Erythroblast (primary cell): ENCODE data around the gene VCY1B.
"Not testable (repeated sequence)": the region's sequence is repeated elsewhere in the genome, so short reads cannot be mapped to it uniquely, and the experiment has no call there.

Experiments
- GATA1 ChIP-seq: IDR thresholded peaks from 2 replicates; pipeline ENCODE4 v1.6.1; 2011; ENCODE audit warnings: low read depth, mild to moderate bottlenecking, control low read depth, low read length, moderate library complexity
- POLR2A ChIP-seq: IDR thresholded peaks from 2 replicates; pipeline ENCODE4 v1.6.1; 2011; ENCODE audit warnings: mild to moderate bottlenecking, low read length

DNA sequence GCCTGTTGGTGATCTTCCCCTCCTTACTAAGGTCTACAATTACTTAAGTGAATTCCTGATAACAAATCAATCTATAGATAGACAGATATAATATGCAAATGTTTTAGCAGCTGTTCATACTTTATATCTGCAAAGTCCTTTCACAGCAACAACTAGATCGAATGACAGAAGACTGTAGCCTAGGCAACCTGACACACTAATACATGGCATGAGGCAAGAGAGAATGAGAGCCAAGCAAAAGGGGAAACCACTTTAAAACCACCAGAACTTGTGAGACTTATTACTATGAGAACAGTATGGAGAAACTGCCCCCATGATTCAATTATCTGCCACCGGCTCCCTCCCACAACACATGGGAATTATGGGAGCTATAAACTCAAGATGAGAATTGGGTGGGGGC, 44.1 kb upstream of the VCY1B start:
- TF ChIP-seq POLR2A, GATA1: not testable (repeated sequence)
